ENCODE data around the gene MACROH2A1.

The MACROH2A1 gene

GRCh38 chr5:135330798-135331096 lies 68.3 kb downstream of the MACROH2A1 start:
- no peak for DNase-seq (ENCODE audit: low spot score)

- no peak for DNase-seq (ENCODE audit: low spot score)
Measured at GRCh38 chr5:135329913-135330797, 68.9 kb downstream of the MACROH2A1 start.

- no peak for DNase-seq (ENCODE audit: low spot score)
Measured at GRCh38 chr5:135329066-135329912, 69.7 kb downstream of the MACROH2A1 start.

- DNase-seq (ENCODE audit: low spot score): no peak
Measured at GRCh38 chr5:135328128-135328687, 70.8 kb downstream of the MACROH2A1 start.

GRCh38 chr5:135327429-135328127 lies 71.5 kb downstream of the MACROH2A1 start:
- no peak for DNase-seq (ENCODE audit: low spot score)

- DNase-seq (ENCODE audit: low spot score): no peak
Measured at GRCh38 chr5:135326296-135327254, 72.5 kb downstream of the MACROH2A1 start.

GRCh38 chr5:135324897-135325650 lies 74.0 kb downstream of the MACROH2A1 start:
- DNase-seq (ENCODE audit: low spot score): peak; percentile 24

- DNase-seq (ENCODE audit: low spot score): no peak
Measured at GRCh38 chr5:135324160-135324559, 74.9 kb downstream of the MACROH2A1 start.

- no peak for DNase-seq (ENCODE audit: low spot score)
Measured at GRCh38 chr5:135323701-135324132, 75.3 kb downstream of the MACROH2A1 start.

- no peak for DNase-seq (ENCODE audit: low spot score)
Measured at GRCh38 chr5:135323227-135323626, 75.8 kb downstream of the MACROH2A1 start.

GRCh38 chr5:135322744-135323143 lies 76.3 kb downstream of the MACROH2A1 start:
- no peak for DNase-seq (ENCODE audit: low spot score)

- DNase-seq (ENCODE audit: low spot score): no peak
Measured at GRCh38 chr5:135322271-135322670, 76.8 kb downstream of the MACROH2A1 start.

GRCh38 chr5:135320718-135321484 lies 78.1 kb downstream of the MACROH2A1 start:
- no peak for DNase-seq (ENCODE audit: low spot score)

- DNase-seq (ENCODE audit: low spot score): no peak
Measured at GRCh38 chr5:135319928-135320606, 79.0 kb downstream of the MACROH2A1 start.

GRCh38 chr5:135319458-135319857 lies 79.6 kb downstream of the MACROH2A1 start:
- no peak for DNase-seq (ENCODE audit: low spot score)

GRCh38 chr5:135318924-135319323 lies 80.1 kb downstream of the MACROH2A1 start:
- no peak for DNase-seq (ENCODE audit: low spot score)

GRCh38 chr5:135318037-135318436 lies 81.0 kb downstream of the MACROH2A1 start:
- DNase-seq (ENCODE audit: low spot score): no peak

GRCh38 chr5:135317286-135317685 lies 81.7 kb downstream of the MACROH2A1 start:
- DNase-seq (ENCODE audit: low spot score): no peak

- DNase-seq (ENCODE audit: low spot score): no peak
Measured at GRCh38 chr5:135315386-135315785, 83.6 kb downstream of the MACROH2A1 start.

All from CD4-positive, alpha-beta T cell treated with Interleukin-15 for 4 hours (primary cell).